PC-3 (cell line): Measurements from ENCODE around the gene TRIL. TPM values are rescaled to one million over a fixed set of nuclear protein-coding genes. Genes with fewer than 3 reads are reported as not detected.

Experiments used
- ATAC-seq: fragments of 200-7000 bp; cut with Tn5 transposase; 2 replicates; pipeline ENCODE4 v1.9.1; 2020; ENCODE audit warnings: mild to moderate bottlenecking, moderate library complexity
- BruUV-seq: library from RNA; stranded (reverse); fragments of 400-500 nt; replicated peaks from 2 replicates; lab custom pipeline; 2021; lab: Mats Ljungman, UMichigan
- CTCF ChIA-PET: fragments of 300-600 bp; sonication (Branson Sonifier 250); formaldehyde crosslinking; loops from one replicate; lab custom pipeline; 2022; ENCODE audit warnings: antibody characterized with exemption; lab: Charles Lee
- POLR2A ChIA-PET: fragments of 300-600 bp; sonication (Branson Sonifier 250); formaldehyde crosslinking; loops from one replicate; lab custom pipeline; 2022; ENCODE audit warnings: antibody characterized with exemption; ENCODE audit not compliant: unreplicated experiment; lab: Charles Lee
- DNase-seq: peaks from one replicate; pipeline ENCODE4 v3.0.0-alpha.2; 2015
- H2AFZ ChIP-seq: fragments of 300-600 bp; sonication (generic); 2 replicates; pipeline ENCODE4 v1.6.0; 2016; ENCODE audit warnings: antibody characterized with exemption, low read length
- H3F3A ChIP-seq: fragments of 300-600 bp; sonication (generic); one replicate; pipeline ENCODE4 v1.6.0; 2017; ENCODE audit warnings: antibody characterized with exemption, low read length, control low read depth, mild to moderate bottlenecking; ENCODE audit not compliant: unreplicated experiment
- H3K27ac ChIP-seq: fragments of 300-600 bp; sonication (generic); 2 replicates; pipeline ENCODE4 v1.5.1; 2016; ENCODE audit warnings: mild to moderate bottlenecking, low read length
- H3K27me3 ChIP-seq: fragments of 300-600 bp; sonication (generic); 2 replicates; pipeline ENCODE4 v1.6.1; 2016; ENCODE audit warnings: low read length, mixed read lengths
- H3K36me3 ChIP-seq: fragments of 300-600 bp; sonication (generic); 2 replicates; pipeline ENCODE4 v1.6.1; 2016; ENCODE audit warnings: low read depth, mixed run types, low read length, mixed read lengths
- H3K4me1 ChIP-seq: fragments of 300-600 bp; sonication (generic); 2 replicates; pipeline ENCODE4 v1.5.1; 2016; ENCODE audit warnings: low read length; ENCODE audit not compliant: insufficient read depth
- H3K4me2 ChIP-seq: fragments of 300-600 bp; sonication (generic); 2 replicates; pipeline ENCODE4 v1.6.0; 2016; ENCODE audit warnings: low read length
- H3K4me3 ChIP-seq: fragments of 300-600 bp; sonication (generic); 2 replicates; pipeline ENCODE4 v1.5.1; 2016; ENCODE audit warnings: mild to moderate bottlenecking, low read length, mixed read lengths
- H3K79me2 ChIP-seq: fragments of 300-600 bp; sonication (generic); 2 replicates; pipeline ENCODE4 v1.6.1; 2017; ENCODE audit warnings: low read length, mixed read lengths
- H3K9ac ChIP-seq: fragments of 300-600 bp; sonication (generic); 2 replicates; pipeline ENCODE4 v1.6.0; 2016; ENCODE audit warnings: mild to moderate bottlenecking, low read length
- H3K9me2 ChIP-seq: fragments of 300-600 bp; sonication (generic); replicated peaks from 2 replicates; pipeline ENCODE4 v1.6.1; 2016; ENCODE audit warnings: mixed run types, low read length, mixed read lengths
- H3K9me3 ChIP-seq: fragments of 300-600 bp; sonication (generic); 2 replicates; pipeline ENCODE4 v1.6.1; 2016; ENCODE audit warnings: low read length, mixed read lengths
- H4K20me1 ChIP-seq: fragments of 300-600 bp; sonication (generic); 2 replicates; pipeline ENCODE4 v1.6.1; 2016; ENCODE audit warnings: low read length, mixed read lengths
- EZH2 ChIP-seq: fragments of 300-600 bp; sonication (generic); IDR thresholded peaks from one replicate; pipeline ENCODE4 v1.6.1; 2017; ENCODE audit warnings: antibody characterized with exemption, mild to moderate bottlenecking, low read length; ENCODE audit not compliant: unreplicated experiment
- EZH2phosphoT487 ChIP-seq: fragments of 300-600 bp; sonication (generic); IDR thresholded peaks from 2 replicates; pipeline ENCODE4 v1.6.1; 2018; ENCODE audit warnings: mild to moderate bottlenecking, antibody characterized with exemption, low read length, borderline replicate concordance
- intact Hi-C: fragments of 100-400 bp; cut with micrococcal nuclease; formaldehyde crosslinking; loops from 2 replicates; pipeline ENCODE4 v1.9.0; 2023
- total RNA-seq: library from RNA; depleted of rRNA; stranded (reverse); fragments of >200 nt; gene quantifications from 2 replicates; pipeline ENCODE4 v1.2.3, GENCODE V29; 2014
- TF ChIP-seq, protein P1 (sequence below): fragments of 300-600 bp; sonication (generic); conservative IDR thresholded peaks from 2 replicates; pipeline ENCODE4 v1.5.1; 2017; ENCODE audit warnings: antibody characterized with exemption, low read depth, mild to moderate bottlenecking, low read length

TRIL gene
- total RNA-seq, 1 experiment from 2014 or later = 0.29 TPM

DNA sequence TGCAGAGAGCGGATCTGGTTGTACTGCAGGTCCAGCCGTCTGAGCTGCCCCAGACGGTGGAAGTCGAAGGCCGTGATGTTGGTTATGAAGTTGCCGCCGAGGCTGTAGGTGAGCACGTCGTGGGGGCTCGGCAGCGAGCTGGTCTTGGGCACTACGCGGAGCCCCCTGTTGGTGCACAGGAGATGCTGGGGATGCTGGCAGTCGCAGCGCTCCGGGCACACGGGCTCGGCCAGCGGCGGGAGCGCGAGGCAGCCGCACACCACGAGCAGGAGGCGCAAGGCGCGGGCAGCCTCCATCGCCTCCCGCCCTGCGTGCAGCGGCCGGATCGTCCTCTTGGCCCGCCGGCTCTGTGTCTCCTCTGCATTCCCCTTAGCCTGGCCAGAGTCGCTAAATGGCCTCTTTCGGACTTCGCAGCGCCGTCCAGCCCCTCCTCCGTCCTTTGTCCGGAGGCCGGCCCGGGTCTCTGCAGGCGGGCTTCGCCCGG lies 337 bp downstream of the TRIL start:
- Histone ChIP-seq H3K9ac (no peak overlapping the region), H3K4me1 (0 out of 2 replicates have a peak, but pooled peaks cover 9% of the 10 kb centered on the region), H2AFZ (no peak overlapping the region), H3K9me3 (no peaks in the 10 kb centered on the region), H3F3A (no peaks in the 10 kb centered on the region), H3K9me2 (no peaks in the 10 kb centered on the region), H3K36me3 (no peaks in the 10 kb centered on the region), H3K27ac (no peak overlapping the region), H3K4me2 (no peak overlapping the region), H3K27me3 (no peaks in the 10 kb centered on the region), H3K4me3 (no peak overlapping the region), H3K79me2 (no peaks in the 10 kb centered on the region), H4K20me1 (no peaks in the 10 kb centered on the region)
- ChIA-PET POLR2A (no interaction called here), CTCF (interaction anchor here (1.6 kb wide), 1 partner anchor 31 kb away, joined by 31 read pairs; no protein-coding TSS in a partner anchor)
- intact Hi-C loops = loop anchor here (2.0 kb wide), 1 partner anchor 31 kb away; no protein-coding TSS in a partner anchor
- no TSS peak for BruUV-seq
- ATAC-seq (no peak), DNase-seq (no peak)
- TF ChIP-seq, protein P1, sequence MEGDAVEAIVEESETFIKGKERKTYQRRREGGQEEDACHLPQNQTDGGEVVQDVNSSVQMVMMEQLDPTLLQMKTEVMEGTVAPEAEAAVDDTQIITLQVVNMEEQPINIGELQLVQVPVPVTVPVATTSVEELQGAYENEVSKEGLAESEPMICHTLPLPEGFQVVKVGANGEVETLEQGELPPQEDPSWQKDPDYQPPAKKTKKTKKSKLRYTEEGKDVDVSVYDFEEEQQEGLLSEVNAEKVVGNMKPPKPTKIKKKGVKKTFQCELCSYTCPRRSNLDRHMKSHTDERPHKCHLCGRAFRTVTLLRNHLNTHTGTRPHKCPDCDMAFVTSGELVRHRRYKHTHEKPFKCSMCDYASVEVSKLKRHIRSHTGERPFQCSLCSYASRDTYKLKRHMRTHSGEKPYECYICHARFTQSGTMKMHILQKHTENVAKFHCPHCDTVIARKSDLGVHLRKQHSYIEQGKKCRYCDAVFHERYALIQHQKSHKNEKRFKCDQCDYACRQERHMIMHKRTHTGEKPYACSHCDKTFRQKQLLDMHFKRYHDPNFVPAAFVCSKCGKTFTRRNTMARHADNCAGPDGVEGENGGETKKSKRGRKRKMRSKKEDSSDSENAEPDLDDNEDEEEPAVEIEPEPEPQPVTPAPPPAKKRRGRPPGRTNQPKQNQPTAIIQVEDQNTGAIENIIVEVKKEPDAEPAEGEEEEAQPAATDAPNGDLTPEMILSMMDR = no peak
- TF ChIP-seq EZH2phosphoT487 (no peak), EZH2 (no peak)

DNA sequence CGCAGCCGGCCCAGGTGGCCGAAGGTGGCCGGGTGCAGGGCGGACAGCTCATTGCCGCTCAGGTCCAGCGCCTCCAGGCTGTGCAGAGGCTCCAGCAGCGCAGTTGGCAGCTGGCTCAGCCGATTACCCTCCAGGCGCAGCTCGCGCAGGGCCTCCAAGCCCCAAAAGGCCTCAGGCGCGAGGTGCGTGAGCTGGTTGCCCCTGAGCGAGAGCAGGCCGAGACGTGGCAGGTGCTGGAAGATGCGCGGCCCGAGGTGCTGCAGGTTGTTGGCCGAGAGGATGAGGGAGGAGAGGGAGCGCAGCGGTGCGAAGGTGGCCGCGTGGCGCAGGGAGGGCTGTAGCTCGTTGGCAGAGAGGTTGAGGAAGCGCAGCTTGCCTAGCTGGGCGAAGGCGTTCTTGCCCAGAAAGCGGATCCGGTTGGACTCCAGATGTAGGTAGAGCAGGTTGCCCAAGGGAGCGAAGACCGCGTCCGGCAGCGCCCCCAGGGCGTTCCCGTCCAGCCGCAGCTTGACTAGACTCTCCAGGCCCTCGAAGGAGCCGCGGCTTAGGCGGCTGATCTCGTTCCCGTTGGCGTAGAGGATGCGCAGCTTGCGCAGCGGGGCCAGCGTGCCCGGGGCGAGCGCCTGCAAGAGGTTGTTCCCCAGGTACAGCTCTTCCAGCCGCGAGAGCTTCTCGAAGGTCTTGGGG lies 923 bp downstream of the TRIL start:
- ATAC-seq = no peak; the same call in 1 of the 2 replicates
- H3F3A ChIP-seq = no peaks in the 10 kb centered on the region
- H4K20me1 ChIP-seq = no peaks in the 10 kb centered on the region
- no peak for TF ChIP-seq EZH2
- TF ChIP-seq, protein P1 = no peak
- TF ChIP-seq EZH2phosphoT487 = no peak
- H3K4me2 ChIP-seq = peak overlapping the region; percentile 95
- 0 out of 2 replicates have a peak, but pooled peaks cover 9% of the 10 kb centered on the region for H3K4me1 ChIP-seq
- intact Hi-C loops = loop anchor here (2.0 kb wide), 1 partner anchor 30 kb away; no protein-coding TSS in a partner anchor
- H3K27ac ChIP-seq = no peak overlapping the region
- no peaks in the 10 kb centered on the region for H3K27me3 ChIP-seq
- DNase-seq = no peak
- H3K9me2 ChIP-seq = no peaks in the 10 kb centered on the region
- ChIA-PET POLR2A (interaction anchor here (0.6 kb wide), 1 partner anchor 133 kb away, joined by 4 read pairs; no protein-coding TSS in a partner anchor), CTCF (interaction anchor here (0.7 to 1.6 kb wide), 17 partner anchors 14 to 451 kb away, joined by 3 to 47 read pairs (median 6); no protein-coding TSS in a partner anchor)
- H3K79me2 ChIP-seq = no peaks in the 10 kb centered on the region
- H3K9ac ChIP-seq = no peak overlapping the region
- BruUV-seq = no TSS peak
- H3K4me3 ChIP-seq = peak overlapping the region; percentile 80
- H3K36me3 ChIP-seq = no peaks in the 10 kb centered on the region
- H3K9me3 ChIP-seq = no peaks in the 10 kb centered on the region
- peak overlapping the region; percentile 90 for H2AFZ ChIP-seq
